ENCODE results near the gene MKLN1. TPM values are rescaled to one million over a fixed set of nuclear protein-coding genes. Genes with fewer than 3 reads are reported as not detected.

MKLN1 gene
- total RNA-seq, 1 donor from 2014 or later = 99.6 TPM

- no peak for DNase-seq (ENCODE audit: low spot score)
Measured at GRCh38 chr7:131354390-131354789, 26.7 kb downstream of the MKLN1 start.

- DNase-seq (ENCODE audit: low spot score) = no peak
Measured at GRCh38 chr7:131355917-131356777, 28.5 kb downstream of the MKLN1 start.

GRCh38 chr7:131357282-131357880 lies 29.7 kb downstream of the MKLN1 start:
- no peak for DNase-seq (ENCODE audit: low spot score)

- no peak for DNase-seq (ENCODE audit: low spot score)
Measured at GRCh38 chr7:131358636-131359035, 31.0 kb downstream of the MKLN1 start.

- DNase-seq (ENCODE audit: low spot score) = no peak
Measured at GRCh38 chr7:131359136-131359776, 31.6 kb downstream of the MKLN1 start.

GRCh38 chr7:131363719-131364118 lies 36.0 kb downstream of the MKLN1 start:
- DNase-seq (ENCODE audit: low spot score) = no peak

GRCh38 chr7:131364767-131365344 lies 37.2 kb downstream of the MKLN1 start:
- DNase-seq (ENCODE audit: low spot score) = no peak

- DNase-seq (ENCODE audit: low spot score) = no peak
Measured at GRCh38 chr7:131365838-131366237, 38.2 kb downstream of the MKLN1 start.

GRCh38 chr7:131369354-131369753 lies 41.7 kb downstream of the MKLN1 start:
- no peak for DNase-seq (ENCODE audit: low spot score)

GRCh38 chr7:131370523-131370968 lies 42.9 kb downstream of the MKLN1 start:
- DNase-seq (ENCODE audit: low spot score) = no peak

GRCh38 chr7:131371411-131371810 lies 43.7 kb downstream of the MKLN1 start:
- no peak for DNase-seq (ENCODE audit: low spot score)

GRCh38 chr7:131372554-131372953 lies 44.9 kb downstream of the MKLN1 start:
- no peak for DNase-seq (ENCODE audit: low spot score)

- no peak for DNase-seq (ENCODE audit: low spot score)
Measured at GRCh38 chr7:131374821-131375220, 47.1 kb downstream of the MKLN1 start.

- no peak for DNase-seq (ENCODE audit: low spot score)
Measured at GRCh38 chr7:131381069-131381838, 53.6 kb downstream of the MKLN1 start.

- DNase-seq (ENCODE audit: low spot score) = no peak
Measured at GRCh38 chr7:131383417-131384285, 56.0 kb downstream of the MKLN1 start.

- no peak for DNase-seq (ENCODE audit: low spot score)
Measured at GRCh38 chr7:131384286-131384635, 56.6 kb downstream of the MKLN1 start.

GRCh38 chr7:131385039-131385605 lies 57.4 kb downstream of the MKLN1 start:
- DNase-seq (ENCODE audit: low spot score) = no peak

- no peak for DNase-seq (ENCODE audit: low spot score)
Measured at GRCh38 chr7:131388126-131388525, 60.5 kb downstream of the MKLN1 start.

- no peak for DNase-seq (ENCODE audit: low spot score)
Measured at GRCh38 chr7:131390275-131390674, 62.6 kb downstream of the MKLN1 start.

- DNase-seq (ENCODE audit: low spot score) = no peak
Measured at GRCh38 chr7:131391145-131391544, 63.5 kb downstream of the MKLN1 start.

Measured in ureter (tissue), 1 donor.